TTC549 (cell line): ENCODE measurements around the gene DYNC1H1.

Experiments
- FAIRE-seq: peaks from 2 replicates; lab custom pipeline; 2012; peaks lifted over from hg19 to GRCh38; lab: Jason Lieb, UNC

Gene DYNC1H1

GRCh38 chr14:101964297-101965180 lies at the start of gene DYNC1H1:
Gene DYNC1H1 (plus strand): TSS chr14:101964573. CDS start chr14:101964692, 119 bp downstream.
- FAIRE-seq: no peak

- FAIRE-seq: no peak
These were observed 48.2 kb upstream of the DYNC1H1 start for GRCh38 chr14:101915871-101916815.

- FAIRE-seq: no peak
These were observed 47.5 kb upstream of the DYNC1H1 start for GRCh38 chr14:101916816-101917412.

GRCh38 chr14:101917413-101918017 lies 46.9 kb upstream of the DYNC1H1 start:
- no peak for FAIRE-seq

- FAIRE-seq: no peak
These were observed 46.0 kb upstream of the DYNC1H1 start for GRCh38 chr14:101918065-101918989.

- no peak for FAIRE-seq
These were observed 44.1 kb upstream of the DYNC1H1 start for GRCh38 chr14:101920271-101920670.

- FAIRE-seq: no peak
These were observed 41.5 kb upstream of the DYNC1H1 start for GRCh38 chr14:101922866-101923265.

GRCh38 chr14:101925152-101925551 lies 39.2 kb upstream of the DYNC1H1 start:
- no peak for FAIRE-seq

GRCh38 chr14:101926085-101926484 lies 38.3 kb upstream of the DYNC1H1 start:
- FAIRE-seq: no peak

- FAIRE-seq: no peak
These were observed 37.8 kb upstream of the DYNC1H1 start for GRCh38 chr14:101926620-101927019.

GRCh38 chr14:101927859-101928258 lies 36.5 kb upstream of the DYNC1H1 start:
- no peak for FAIRE-seq

GRCh38 chr14:101928415-101928841 lies 35.9 kb upstream of the DYNC1H1 start:
- no peak for FAIRE-seq

- FAIRE-seq: no peak
These were observed 35.3 kb upstream of the DYNC1H1 start for GRCh38 chr14:101929096-101929495.

- no peak for FAIRE-seq
These were observed 34.4 kb upstream of the DYNC1H1 start for GRCh38 chr14:101929946-101930345.

GRCh38 chr14:101932673-101933072 lies 31.7 kb upstream of the DYNC1H1 start:
- no peak for FAIRE-seq

- no peak for FAIRE-seq
These were observed 31.2 kb upstream of the DYNC1H1 start for GRCh38 chr14:101933209-101933608.

GRCh38 chr14:101934601-101935150 lies 29.7 kb upstream of the DYNC1H1 start:
- FAIRE-seq: no peak

- no peak for FAIRE-seq
These were observed 26.2 kb upstream of the DYNC1H1 start for GRCh38 chr14:101937926-101938767.

- FAIRE-seq: no peak
These were observed 24.7 kb upstream of the DYNC1H1 start for GRCh38 chr14:101939646-101940170.
